Measurements from ENCODE around the gene DUS3L.

GRCh38 chr19:5798244-5798643 is 7.3 kb upstream of the DUS3L start:
- TF ChIP-seq CTCF (IDR thresholded peaks at IDR 0.05), result no peak
- no peak for TF ChIP-seq EZH2 (IDR thresholded peaks at IDR 0.05; ENCODE audit: borderline replicate concordance, insufficient read depth, low read depth, low read length, poor library complexity, severe bottlenecking)
